ENCODE results near the gene CSF1. TPM values are rescaled to one million over a fixed set of nuclear protein-coding genes. Genes with fewer than 3 reads are reported as not detected.

The CSF1 gene
- total and polyA plus RNA-seq, 2 of the 13 experiments (the other 11 are each of a cell fraction or from before 2014, with no cell fraction given), result 4.6 to 13.3 TPM

DNA sequence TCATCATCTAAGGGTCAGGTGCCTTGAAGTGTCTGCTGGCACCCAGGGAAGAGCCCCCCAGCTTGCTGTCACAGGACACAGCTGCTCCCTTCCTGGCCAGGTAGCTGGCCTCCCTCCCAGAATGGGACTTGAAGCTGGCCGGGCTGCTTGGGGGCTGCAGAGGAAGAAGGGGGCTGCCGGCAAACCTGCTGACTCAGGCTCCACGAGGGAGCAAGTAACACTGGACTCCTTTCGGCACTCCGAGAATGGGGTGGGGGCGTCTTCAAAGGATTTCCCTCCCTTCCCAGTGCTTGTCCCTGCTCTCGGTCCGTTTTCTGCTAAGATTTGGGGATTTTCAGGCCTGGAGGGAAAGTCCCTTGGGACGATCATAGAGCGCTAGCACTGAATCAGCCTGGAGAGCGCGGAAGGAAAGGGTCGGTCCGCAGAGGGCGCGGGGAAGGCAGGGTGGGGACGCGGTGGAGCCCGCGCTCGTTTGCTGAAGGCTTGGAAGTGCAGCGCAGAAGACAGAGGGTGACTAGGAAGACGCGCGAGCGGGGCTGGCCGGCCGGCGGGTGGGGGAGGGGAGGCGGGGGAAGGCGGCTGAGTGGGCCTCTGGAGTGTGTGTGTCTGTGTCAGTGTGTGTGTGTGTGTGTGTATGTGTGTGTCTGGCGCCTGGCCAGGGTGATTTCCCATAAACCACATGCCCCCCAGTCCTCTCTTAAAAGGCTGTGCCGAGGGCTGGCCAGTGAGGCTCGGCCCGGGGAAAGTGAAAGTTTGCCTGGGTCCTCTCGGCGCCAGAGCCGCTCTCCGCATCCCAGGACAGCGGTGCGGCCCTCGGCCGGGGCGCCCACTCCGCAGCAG is at the start of gene CSF1 (continued):
- TF ChIP-seq SMAD9 (CRISPR knock-in tag; IDR thresholded peaks at IDR 0.05) (no peak), ZNF143 (CRISPR knock-in tag; IDR thresholded peaks at IDR 0.05) (no peak), CHD4 (IDR thresholded peaks at IDR 0.05; ENCODE audit: borderline replicate concordance, low read length) (no peak), ZNF33B (CRISPR knock-in tag; IDR thresholded peaks at IDR 0.05) (no peak), ZNF180 (CRISPR knock-in tag; IDR thresholded peaks at IDR 0.05; ENCODE audit: borderline replicate concordance, low read depth) (no peak), ETV5 (CRISPR knock-in tag; IDR thresholded peaks at IDR 0.05; ENCODE audit: borderline replicate concordance) (no peak), ZNF660 (CRISPR knock-in tag; IDR thresholded peaks at IDR 0.05; ENCODE audit: borderline replicate concordance, low read depth) (no peak), KDM2A (CRISPR knock-in tag; IDR thresholded peaks at IDR 0.05; ENCODE audit: borderline replicate concordance, low read depth) (peak; percentile 39; the same call in 1 of the 2 replicates), NR3C1 (CRISPR knock-in tag; IDR thresholded peaks at IDR 0.05) (no peak), MAFG (CRISPR knock-in tag; IDR thresholded peaks at IDR 0.05) (no peak), FOXP1 (IDR thresholded peaks at IDR 0.05) (no peak), FOXP1 (CRISPR knock-in tag; IDR thresholded peaks at IDR 0.05) (no peak)
- TF ChIP-seq, protein P1, sequence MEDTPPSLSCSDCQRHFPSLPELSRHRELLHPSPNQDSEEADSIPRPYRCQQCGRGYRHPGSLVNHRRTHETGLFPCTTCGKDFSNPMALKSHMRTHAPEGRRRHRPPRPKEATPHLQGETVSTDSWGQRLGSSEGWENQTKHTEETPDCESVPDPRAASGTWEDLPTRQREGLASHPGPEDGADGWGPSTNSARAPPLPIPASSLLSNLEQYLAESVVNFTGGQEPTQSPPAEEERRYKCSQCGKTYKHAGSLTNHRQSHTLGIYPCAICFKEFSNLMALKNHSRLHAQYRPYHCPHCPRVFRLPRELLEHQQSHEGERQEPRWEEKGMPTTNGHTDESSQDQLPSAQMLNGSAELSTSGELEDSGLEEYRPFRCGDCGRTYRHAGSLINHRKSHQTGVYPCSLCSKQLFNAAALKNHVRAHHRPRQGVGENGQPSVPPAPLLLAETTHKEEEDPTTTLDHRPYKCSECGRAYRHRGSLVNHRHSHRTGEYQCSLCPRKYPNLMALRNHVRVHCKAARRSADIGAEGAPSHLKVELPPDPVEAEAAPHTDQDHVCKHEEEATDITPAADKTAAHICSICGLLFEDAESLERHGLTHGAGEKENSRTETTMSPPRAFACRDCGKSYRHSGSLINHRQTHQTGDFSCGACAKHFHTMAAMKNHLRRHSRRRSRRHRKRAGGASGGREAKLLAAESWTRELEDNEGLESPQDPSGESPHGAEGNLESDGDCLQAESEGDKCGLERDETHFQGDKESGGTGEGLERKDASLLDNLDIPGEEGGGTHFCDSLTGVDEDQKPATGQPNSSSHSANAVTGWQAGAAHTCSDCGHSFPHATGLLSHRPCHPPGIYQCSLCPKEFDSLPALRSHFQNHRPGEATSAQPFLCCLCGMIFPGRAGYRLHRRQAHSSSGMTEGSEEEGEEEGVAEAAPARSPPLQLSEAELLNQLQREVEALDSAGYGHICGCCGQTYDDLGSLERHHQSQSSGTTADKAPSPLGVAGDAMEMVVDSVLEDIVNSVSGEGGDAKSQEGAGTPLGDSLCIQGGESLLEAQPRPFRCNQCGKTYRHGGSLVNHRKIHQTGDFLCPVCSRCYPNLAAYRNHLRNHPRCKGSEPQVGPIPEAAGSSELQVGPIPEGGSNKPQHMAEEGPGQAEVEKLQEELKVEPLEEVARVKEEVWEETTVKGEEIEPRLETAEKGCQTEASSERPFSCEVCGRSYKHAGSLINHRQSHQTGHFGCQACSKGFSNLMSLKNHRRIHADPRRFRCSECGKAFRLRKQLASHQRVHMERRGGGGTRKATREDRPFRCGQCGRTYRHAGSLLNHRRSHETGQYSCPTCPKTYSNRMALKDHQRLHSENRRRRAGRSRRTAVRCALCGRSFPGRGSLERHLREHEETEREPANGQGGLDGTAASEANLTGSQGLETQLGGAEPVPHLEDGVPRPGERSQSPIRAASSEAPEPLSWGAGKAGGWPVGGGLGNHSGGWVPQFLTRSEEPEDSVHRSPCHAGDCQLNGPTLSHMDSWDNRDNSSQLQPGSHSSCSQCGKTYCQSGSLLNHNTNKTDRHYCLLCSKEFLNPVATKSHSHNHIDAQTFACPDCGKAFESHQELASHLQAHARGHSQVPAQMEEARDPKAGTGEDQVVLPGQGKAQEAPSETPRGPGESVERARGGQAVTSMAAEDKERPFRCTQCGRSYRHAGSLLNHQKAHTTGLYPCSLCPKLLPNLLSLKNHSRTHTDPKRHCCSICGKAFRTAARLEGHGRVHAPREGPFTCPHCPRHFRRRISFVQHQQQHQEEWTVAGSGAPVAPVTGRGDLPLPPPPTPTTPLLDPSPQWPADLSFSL (CRISPR knock-in tag; IDR thresholded peaks at IDR 0.05), result 0 out of 2 replicates have a peak, but pooled peaks have one; percentile 55
- TF ChIP-seq, protein P2, sequence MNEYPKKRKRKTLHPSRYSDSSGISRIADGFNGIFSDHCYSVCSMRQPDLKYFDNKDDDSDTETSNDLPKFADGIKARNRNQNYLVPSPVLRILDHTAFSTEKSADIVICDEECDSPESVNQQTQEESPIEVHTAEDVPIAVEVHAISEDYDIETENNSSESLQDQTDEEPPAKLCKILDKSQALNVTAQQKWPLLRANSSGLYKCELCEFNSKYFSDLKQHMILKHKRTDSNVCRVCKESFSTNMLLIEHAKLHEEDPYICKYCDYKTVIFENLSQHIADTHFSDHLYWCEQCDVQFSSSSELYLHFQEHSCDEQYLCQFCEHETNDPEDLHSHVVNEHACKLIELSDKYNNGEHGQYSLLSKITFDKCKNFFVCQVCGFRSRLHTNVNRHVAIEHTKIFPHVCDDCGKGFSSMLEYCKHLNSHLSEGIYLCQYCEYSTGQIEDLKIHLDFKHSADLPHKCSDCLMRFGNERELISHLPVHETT (CRISPR knock-in tag; conservative IDR thresholded peaks at IDR 0.05), result no peak
- TF ChIP-seq, protein P3, sequence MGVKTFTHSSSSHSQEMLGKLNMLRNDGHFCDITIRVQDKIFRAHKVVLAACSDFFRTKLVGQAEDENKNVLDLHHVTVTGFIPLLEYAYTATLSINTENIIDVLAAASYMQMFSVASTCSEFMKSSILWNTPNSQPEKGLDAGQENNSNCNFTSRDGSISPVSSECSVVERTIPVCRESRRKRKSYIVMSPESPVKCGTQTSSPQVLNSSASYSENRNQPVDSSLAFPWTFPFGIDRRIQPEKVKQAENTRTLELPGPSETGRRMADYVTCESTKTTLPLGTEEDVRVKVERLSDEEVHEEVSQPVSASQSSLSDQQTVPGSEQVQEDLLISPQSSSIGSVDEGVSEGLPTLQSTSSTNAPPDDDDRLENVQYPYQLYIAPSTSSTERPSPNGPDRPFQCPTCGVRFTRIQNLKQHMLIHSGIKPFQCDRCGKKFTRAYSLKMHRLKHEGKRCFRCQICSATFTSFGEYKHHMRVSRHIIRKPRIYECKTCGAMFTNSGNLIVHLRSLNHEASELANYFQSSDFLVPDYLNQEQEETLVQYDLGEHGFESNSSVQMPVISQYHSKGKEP (CRISPR knock-in tag; IDR thresholded peaks at IDR 0.05), result no peak
- TF ChIP-seq, protein P4, sequence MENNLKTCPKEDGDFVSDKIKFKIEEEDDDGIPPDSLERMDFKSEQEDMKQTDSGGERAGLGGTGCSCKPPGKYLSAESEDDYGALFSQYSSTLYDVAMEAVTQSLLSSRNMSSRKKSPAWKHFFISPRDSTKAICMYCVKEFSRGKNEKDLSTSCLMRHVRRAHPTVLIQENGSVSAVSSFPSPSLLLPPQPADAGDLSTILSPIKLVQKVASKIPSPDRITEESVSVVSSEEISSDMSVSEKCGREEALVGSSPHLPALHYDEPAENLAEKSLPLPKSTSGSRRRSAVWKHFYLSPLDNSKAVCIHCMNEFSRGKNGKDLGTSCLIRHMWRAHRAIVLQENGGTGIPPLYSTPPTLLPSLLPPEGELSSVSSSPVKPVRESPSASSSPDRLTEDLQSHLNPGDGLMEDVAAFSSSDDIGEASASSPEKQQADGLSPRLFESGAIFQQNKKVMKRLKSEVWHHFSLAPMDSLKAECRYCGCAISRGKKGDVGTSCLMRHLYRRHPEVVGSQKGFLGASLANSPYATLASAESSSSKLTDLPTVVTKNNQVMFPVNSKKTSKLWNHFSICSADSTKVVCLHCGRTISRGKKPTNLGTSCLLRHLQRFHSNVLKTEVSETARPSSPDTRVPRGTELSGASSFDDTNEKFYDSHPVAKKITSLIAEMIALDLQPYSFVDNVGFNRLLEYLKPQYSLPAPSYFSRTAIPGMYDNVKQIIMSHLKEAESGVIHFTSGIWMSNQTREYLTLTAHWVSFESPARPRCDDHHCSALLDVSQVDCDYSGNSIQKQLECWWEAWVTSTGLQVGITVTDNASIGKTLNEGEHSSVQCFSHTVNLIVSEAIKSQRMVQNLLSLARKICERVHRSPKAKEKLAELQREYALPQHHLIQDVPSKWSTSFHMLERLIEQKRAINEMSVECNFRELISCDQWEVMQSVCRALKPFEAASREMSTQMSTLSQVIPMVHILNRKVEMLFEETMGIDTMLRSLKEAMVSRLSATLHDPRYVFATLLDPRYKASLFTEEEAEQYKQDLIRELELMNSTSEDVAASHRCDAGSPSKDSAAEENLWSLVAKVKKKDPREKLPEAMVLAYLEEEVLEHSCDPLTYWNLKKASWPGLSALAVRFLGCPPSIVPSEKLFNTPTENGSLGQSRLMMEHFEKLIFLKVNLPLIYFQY (CRISPR knock-in tag; IDR thresholded peaks at IDR 0.05; ENCODE audit: borderline replicate concordance), result no peak

Measured in HepG2 (cell line).